Measurements from ENCODE around the gene ACYP2.

DNA sequence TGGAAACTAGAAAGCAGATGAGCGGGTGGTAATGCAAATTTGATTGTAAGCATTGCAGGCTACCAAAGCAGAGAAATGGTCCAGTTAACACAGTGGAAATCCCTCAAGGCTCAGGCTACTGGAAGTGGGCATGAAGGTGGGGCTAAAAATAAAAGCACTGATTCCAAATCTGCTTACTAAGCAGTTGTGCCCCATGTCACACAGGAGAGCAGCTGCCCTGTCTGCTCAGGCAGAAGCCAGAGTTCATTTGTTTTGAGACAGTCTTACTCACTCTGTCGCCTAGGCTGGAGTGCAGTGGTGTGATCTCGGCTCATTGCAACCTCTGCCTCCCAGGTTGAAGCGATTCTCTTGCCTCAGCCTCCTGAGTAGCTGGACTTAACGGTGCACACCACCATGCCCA is 183.1 kb downstream of the ACYP2 start:
- TF ChIP-seq, protein P1, sequence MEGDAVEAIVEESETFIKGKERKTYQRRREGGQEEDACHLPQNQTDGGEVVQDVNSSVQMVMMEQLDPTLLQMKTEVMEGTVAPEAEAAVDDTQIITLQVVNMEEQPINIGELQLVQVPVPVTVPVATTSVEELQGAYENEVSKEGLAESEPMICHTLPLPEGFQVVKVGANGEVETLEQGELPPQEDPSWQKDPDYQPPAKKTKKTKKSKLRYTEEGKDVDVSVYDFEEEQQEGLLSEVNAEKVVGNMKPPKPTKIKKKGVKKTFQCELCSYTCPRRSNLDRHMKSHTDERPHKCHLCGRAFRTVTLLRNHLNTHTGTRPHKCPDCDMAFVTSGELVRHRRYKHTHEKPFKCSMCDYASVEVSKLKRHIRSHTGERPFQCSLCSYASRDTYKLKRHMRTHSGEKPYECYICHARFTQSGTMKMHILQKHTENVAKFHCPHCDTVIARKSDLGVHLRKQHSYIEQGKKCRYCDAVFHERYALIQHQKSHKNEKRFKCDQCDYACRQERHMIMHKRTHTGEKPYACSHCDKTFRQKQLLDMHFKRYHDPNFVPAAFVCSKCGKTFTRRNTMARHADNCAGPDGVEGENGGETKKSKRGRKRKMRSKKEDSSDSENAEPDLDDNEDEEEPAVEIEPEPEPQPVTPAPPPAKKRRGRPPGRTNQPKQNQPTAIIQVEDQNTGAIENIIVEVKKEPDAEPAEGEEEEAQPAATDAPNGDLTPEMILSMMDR (IDR thresholded peaks at IDR 0.05) = no peak
- no peak for TF ChIP-seq EZH2 (IDR thresholded peaks at IDR 0.05; ENCODE audit: borderline replicate concordance, insufficient read depth, low read depth, low read length, poor library complexity, severe bottlenecking)
